PC-9 (cell line): Measurements from ENCODE around the gene MYH3. TPM values are rescaled to one million over a fixed set of nuclear protein-coding genes. Genes with fewer than 3 reads are reported as not detected.
"Not testable (repeated sequence)": the region's sequence is repeated elsewhere in the genome, so short reads cannot be mapped to it uniquely, and the experiment has no call there.

Source experiments
- BruUV-seq: library from RNA; stranded (reverse); fragments of 400-500 nt; replicated peaks from 2 replicates; lab custom pipeline; 2021; lab: Mats Ljungman, UMichigan
- CTCF ChIA-PET: fragments of 300-600 bp; sonication (Branson Sonifier 250); formaldehyde crosslinking; loops from one replicate; lab custom pipeline; 2022; ENCODE audit warnings: antibody characterized with exemption; lab: Charles Lee
- POLR2A ChIA-PET: fragments of 300-600 bp; sonication (Branson Sonifier 250); formaldehyde crosslinking; loops from one replicate; lab custom pipeline; 2022; ENCODE audit warnings: antibody characterized with exemption; ENCODE audit not compliant: unreplicated experiment; lab: Charles Lee
- DNase-seq, 2 experiments: peaks; one replicate each; pipeline versions ENCODE4 v3.0.0 to v3.0.0-alpha.2; 2015 to 2022; ENCODE audit warnings: mixed read lengths in 1 of 2
- H2AFZ ChIP-seq: fragments of 200-600 bp; sonication (generic); 2 replicates; pipeline ENCODE4 v1.8.1; 2017; ENCODE audit warnings: antibody characterized with exemption
- H3F3A ChIP-seq: fragments of 200-600 bp; sonication (generic); 2 replicates; pipeline ENCODE4 v1.8.1; 2017; ENCODE audit warnings: antibody characterized with exemption, mild to moderate bottlenecking, low read depth; ENCODE audit not compliant: insufficient read depth
- H3K27ac ChIP-seq: fragments of 200-600 bp; sonication (generic); 2 replicates; pipeline ENCODE4 v1.6.1; 2016; ENCODE audit warnings: mixed run types
- H3K27me3 ChIP-seq: fragments of 200-600 bp; sonication (generic); 2 replicates; pipeline ENCODE4 v1.6.1; 2016; ENCODE audit warnings: low read depth, mixed run types; ENCODE audit not compliant: insufficient read depth
- H3K36me3 ChIP-seq: fragments of 200-600 bp; sonication (generic); 2 replicates; pipeline ENCODE4 v1.6.1; 2016; ENCODE audit warnings: low read depth, mixed run types
- H3K4me1 ChIP-seq: fragments of 200-600 bp; sonication (generic); replicated peaks from 2 replicates; pipeline ENCODE4 v1.6.1; 2016; ENCODE audit warnings: mixed run types; ENCODE audit not compliant: insufficient read depth
- H3K4me2 ChIP-seq: fragments of 200-600 bp; sonication (generic); 2 replicates; pipeline ENCODE4 v1.6.1; 2017; ENCODE audit warnings: mixed run types
- H3K4me3 ChIP-seq: fragments of 200-600 bp; sonication (generic); 2 replicates; pipeline ENCODE4 v1.6.1; 2016; ENCODE audit warnings: mixed run types
- H3K79me2 ChIP-seq: fragments of 200-600 bp; sonication (generic); 2 replicates; pipeline ENCODE4 v1.6.1; 2017; ENCODE audit warnings: low read depth, mixed run types
- H3K9me2 ChIP-seq: fragments of 200-600 bp; sonication (generic); 2 replicates; pipeline ENCODE4 v1.8.1; 2017; ENCODE audit warnings: mild to moderate bottlenecking; ENCODE audit not compliant: insufficient read depth
- H3K9me3 ChIP-seq: fragments of 200-600 bp; sonication (generic); 2 replicates; pipeline ENCODE4 v1.8.1; 2016; ENCODE audit warnings: low read depth; ENCODE audit not compliant: insufficient read depth
- H4K20me1 ChIP-seq: fragments of 200-600 bp; sonication (generic); 2 replicates; pipeline ENCODE4 v1.8.1; 2017; ENCODE audit not compliant: insufficient read depth
- CTCF ChIP-seq: fragments of 200-600 bp; sonication (generic); conservative IDR thresholded peaks from 2 replicates; pipeline ENCODE4 v1.6.1; 2017; ENCODE audit warnings: mixed run types, antibody characterized with exemption, mild to moderate bottlenecking, moderate library complexity
- EZH2 ChIP-seq: fragments of 200-600 bp; sonication (generic); IDR thresholded peaks from 2 replicates; pipeline ENCODE4 v1.8.0; 2017; ENCODE audit warnings: antibody characterized with exemption, low read depth
- intact Hi-C: fragments of 100-400 bp; cut with micrococcal nuclease; formaldehyde crosslinking; loops from one replicate; pipeline ENCODE4 v1.10.0; 2022; ENCODE audit not compliant: unreplicated experiment
- total RNA-seq: library from RNA; stranded (reverse); gene quantifications from 2 replicates; pipeline ENCODE4 v1.2.3, GENCODE V29; 2021

MYH3 gene
- total RNA-seq, 1 experiment from 2014 or later: 0.07 TPM

- no TSS peak for BruUV-seq
- no peak overlapping the region for H3K4me2 ChIP-seq
- H4K20me1 ChIP-seq: no peaks in the 10 kb centered on the region
- no peak overlapping the region for H3K4me3 ChIP-seq
- H3K27ac ChIP-seq: no peak overlapping the region
- H2AFZ ChIP-seq: no peak overlapping the region
- no peaks in the 10 kb centered on the region for H3K36me3 ChIP-seq
- H3K27me3 ChIP-seq: no peaks in the 10 kb centered on the region
- peaks cover 20% of the 10 kb centered on the region for H3K79me2 ChIP-seq
- POLR2A ChIA-PET: no interaction called here
- intact Hi-C loops: no loop called here
- TF ChIP-seq CTCF: no peak
- TF ChIP-seq EZH2: no peak
- no peaks in the 10 kb centered on the region for H3K4me1 ChIP-seq
- CTCF ChIA-PET: interaction anchor here (0.6 kb wide), 1 partner anchor 12 kb away, joined by 3 read pairs; no protein-coding TSS in a partner anchor
- no peaks in the 10 kb centered on the region for H3F3A ChIP-seq
- no peaks in the 10 kb centered on the region for H3K9me3 ChIP-seq
- DNase-seq: no peak
- no peaks in the 10 kb centered on the region for H3K9me2 ChIP-seq
These were observed 42.7 kb upstream of the MYH3 start for GRCh38 chr17:10699856-10700255.

- Histone ChIP-seq H3K79me2 (peaks cover 25% of the 10 kb centered on the region), H3K9me3 (no peaks in the 10 kb centered on the region), H3F3A (no peaks in the 10 kb centered on the region), H4K20me1 (no peaks in the 10 kb centered on the region), H3K4me2 (peak overlapping the region; percentile 93), H3K36me3 (no peaks in the 10 kb centered on the region), H3K4me3 (peak overlapping the region; percentile 90), H2AFZ (peak overlapping the region; percentile 88), H3K4me1 (no peaks in the 10 kb centered on the region), H3K27ac (no peak overlapping the region), H3K9me2 (no peaks in the 10 kb centered on the region), H3K27me3 (no peaks in the 10 kb centered on the region)
- intact Hi-C loops: no loop called here
- DNase-seq: no peak
- TF ChIP-seq EZH2 (no peak), CTCF (no peak)
- CTCF ChIA-PET: no interaction called here
- POLR2A ChIA-PET: no interaction called here
- TSS peak; percentile 41 for BruUV-seq
These were observed 41.1 kb upstream of the MYH3 start for GRCh38 chr17:10698096-10698818.

GRCh38 chr17:10697092-10698081 lies 40.3 kb upstream of the MYH3 start, which contains the start of the genes ADPRM and SCO1:
Gene ADPRM (plus strand): TSS chr17:10697594. CDS start chr17:10704927, 7,333 bp downstream.
Gene SCO1 (minus strand): TSS chr17:10697533. CDS start chr17:10697507, 26 bp downstream.
- peak within 1 kb of the TSS; percentile 90 for H3K4me3 ChIP-seq
- H3F3A ChIP-seq: no peaks in the 10 kb centered on the region
- TF ChIP-seq EZH2: no peak
- peak; percentile 41; the same call in 1 of the 2 replicates for TF ChIP-seq CTCF
- ChIA-PET POLR2A (interaction anchor here (0.6 kb wide), 1 partner anchor 61 kb away, joined by 8 read pairs; no protein-coding TSS in a partner anchor), CTCF (no interaction called here)
- no TSS peak for BruUV-seq
- H3K36me3 ChIP-seq: peaks cover 2% of the 10 kb centered on the region; the same call in 1 of the 2 replicates
- H4K20me1 ChIP-seq: no peaks in the 10 kb centered on the region
- peak within 1 kb of the TSS; percentile 88 for H2AFZ ChIP-seq
- no peaks in the 10 kb centered on the region for H3K27me3 ChIP-seq
- H3K4me1 ChIP-seq: no peaks in the 10 kb centered on the region
- H3K79me2 ChIP-seq: peaks cover 25% of the 10 kb centered on the region
- DNase-seq: peak; percentile 83 to 91
- no peaks in the 10 kb centered on the region for H3K9me2 ChIP-seq
- intact Hi-C loops: no loop called here
- peak within 1 kb of the TSS; percentile 93 for H3K4me2 ChIP-seq
- H3K27ac ChIP-seq: 0 out of 2 replicates have a peak within 1 kb of the TSS, but pooled peaks have one; percentile 39
- no peaks in the 10 kb centered on the region for H3K9me3 ChIP-seq

GRCh38 chr17:10695875-10696407 lies 38.8 kb upstream of the MYH3 start:
- H2AFZ ChIP-seq, BruUV-seq, DNase-seq, H4K20me1 ChIP-seq, H3F3A ChIP-seq, H3K9me3 ChIP-seq, H3K27ac ChIP-seq, intact Hi-C loops, H3K4me1 ChIP-seq, H3K9me2 ChIP-seq, H3K27me3 ChIP-seq, H3K36me3 ChIP-seq: not testable (repeated sequence)
- Histone ChIP-seq H3K79me2 (peaks cover 25% of the 10 kb centered on the region), H3K4me3 (peak overlapping the region; percentile 90), H3K4me2 (peak overlapping the region; percentile 93)
- ChIA-PET POLR2A (interaction anchor here (0.6 to 0.7 kb wide), 4 partner anchors 13 to 1645 kb away, joined by 3 to 11 read pairs (median 7); no protein-coding TSS in a partner anchor), CTCF (interaction anchor here (0.7 kb wide), 1 partner anchor 104 kb away, joined by 5 read pairs; no protein-coding TSS in a partner anchor)
